ENCODE results near the gene PCMTD2.

DNA sequence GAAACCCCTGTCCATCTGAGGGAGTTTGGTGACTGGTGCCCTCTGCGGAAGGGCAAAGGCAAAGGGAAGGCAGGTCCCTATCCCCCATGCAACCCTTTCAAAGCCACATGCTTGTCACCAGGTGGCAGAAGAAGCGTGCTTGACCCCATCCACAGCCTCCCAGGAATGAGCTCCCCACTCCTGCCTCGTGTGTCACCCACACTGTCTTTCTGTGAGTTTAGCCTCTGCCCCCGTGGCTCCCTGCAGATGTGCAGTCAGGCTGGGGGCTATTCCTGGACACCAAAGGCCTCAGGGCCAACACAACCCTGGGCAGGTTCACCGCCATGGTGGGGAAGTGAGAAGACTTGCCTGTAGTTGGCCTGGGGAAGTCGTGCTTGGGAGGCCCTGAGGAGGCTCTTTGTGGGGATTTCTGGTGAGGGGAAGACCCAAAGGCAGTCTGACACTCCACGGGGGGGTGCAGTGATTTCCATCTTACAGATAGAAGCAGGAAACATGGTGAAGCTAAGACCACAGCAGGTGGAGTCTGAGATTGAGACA is 16.6 kb upstream of the PCMTD2 start:
- no peak for TF ChIP-seq MYBL2 (CRISPR knock-in tag; IDR thresholded peaks at IDR 0.05)
- TF ChIP-seq, protein P1, sequence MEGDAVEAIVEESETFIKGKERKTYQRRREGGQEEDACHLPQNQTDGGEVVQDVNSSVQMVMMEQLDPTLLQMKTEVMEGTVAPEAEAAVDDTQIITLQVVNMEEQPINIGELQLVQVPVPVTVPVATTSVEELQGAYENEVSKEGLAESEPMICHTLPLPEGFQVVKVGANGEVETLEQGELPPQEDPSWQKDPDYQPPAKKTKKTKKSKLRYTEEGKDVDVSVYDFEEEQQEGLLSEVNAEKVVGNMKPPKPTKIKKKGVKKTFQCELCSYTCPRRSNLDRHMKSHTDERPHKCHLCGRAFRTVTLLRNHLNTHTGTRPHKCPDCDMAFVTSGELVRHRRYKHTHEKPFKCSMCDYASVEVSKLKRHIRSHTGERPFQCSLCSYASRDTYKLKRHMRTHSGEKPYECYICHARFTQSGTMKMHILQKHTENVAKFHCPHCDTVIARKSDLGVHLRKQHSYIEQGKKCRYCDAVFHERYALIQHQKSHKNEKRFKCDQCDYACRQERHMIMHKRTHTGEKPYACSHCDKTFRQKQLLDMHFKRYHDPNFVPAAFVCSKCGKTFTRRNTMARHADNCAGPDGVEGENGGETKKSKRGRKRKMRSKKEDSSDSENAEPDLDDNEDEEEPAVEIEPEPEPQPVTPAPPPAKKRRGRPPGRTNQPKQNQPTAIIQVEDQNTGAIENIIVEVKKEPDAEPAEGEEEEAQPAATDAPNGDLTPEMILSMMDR (IDR thresholded peaks at IDR 0.05) = no peak
- no peak for TF ChIP-seq ZNF423 (CRISPR knock-in tag; IDR thresholded peaks at IDR 0.05)
- TF ChIP-seq, protein P2, sequence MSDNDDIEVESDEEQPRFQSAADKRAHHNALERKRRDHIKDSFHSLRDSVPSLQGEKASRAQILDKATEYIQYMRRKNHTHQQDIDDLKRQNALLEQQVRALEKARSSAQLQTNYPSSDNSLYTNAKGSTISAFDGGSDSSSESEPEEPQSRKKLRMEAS (CRISPR knock-in tag; IDR thresholded peaks at IDR 0.05) = no peak
- TF ChIP-seq ETV6 (CRISPR knock-in tag; IDR thresholded peaks at IDR 0.05) = no peak
- TF ChIP-seq FOXJ3 (CRISPR knock-in tag; IDR thresholded peaks at IDR 0.05; ENCODE audit: borderline replicate concordance) = no peak
- TF ChIP-seq NFYB (CRISPR knock-in tag; conservative IDR thresholded peaks at IDR 0.05; ENCODE audit: low read depth) = no peak
- TF ChIP-seq SMAD3 (CRISPR knock-in tag; IDR thresholded peaks at IDR 0.05; ENCODE audit: borderline replicate concordance) = no peak
- TF ChIP-seq, protein P3, sequence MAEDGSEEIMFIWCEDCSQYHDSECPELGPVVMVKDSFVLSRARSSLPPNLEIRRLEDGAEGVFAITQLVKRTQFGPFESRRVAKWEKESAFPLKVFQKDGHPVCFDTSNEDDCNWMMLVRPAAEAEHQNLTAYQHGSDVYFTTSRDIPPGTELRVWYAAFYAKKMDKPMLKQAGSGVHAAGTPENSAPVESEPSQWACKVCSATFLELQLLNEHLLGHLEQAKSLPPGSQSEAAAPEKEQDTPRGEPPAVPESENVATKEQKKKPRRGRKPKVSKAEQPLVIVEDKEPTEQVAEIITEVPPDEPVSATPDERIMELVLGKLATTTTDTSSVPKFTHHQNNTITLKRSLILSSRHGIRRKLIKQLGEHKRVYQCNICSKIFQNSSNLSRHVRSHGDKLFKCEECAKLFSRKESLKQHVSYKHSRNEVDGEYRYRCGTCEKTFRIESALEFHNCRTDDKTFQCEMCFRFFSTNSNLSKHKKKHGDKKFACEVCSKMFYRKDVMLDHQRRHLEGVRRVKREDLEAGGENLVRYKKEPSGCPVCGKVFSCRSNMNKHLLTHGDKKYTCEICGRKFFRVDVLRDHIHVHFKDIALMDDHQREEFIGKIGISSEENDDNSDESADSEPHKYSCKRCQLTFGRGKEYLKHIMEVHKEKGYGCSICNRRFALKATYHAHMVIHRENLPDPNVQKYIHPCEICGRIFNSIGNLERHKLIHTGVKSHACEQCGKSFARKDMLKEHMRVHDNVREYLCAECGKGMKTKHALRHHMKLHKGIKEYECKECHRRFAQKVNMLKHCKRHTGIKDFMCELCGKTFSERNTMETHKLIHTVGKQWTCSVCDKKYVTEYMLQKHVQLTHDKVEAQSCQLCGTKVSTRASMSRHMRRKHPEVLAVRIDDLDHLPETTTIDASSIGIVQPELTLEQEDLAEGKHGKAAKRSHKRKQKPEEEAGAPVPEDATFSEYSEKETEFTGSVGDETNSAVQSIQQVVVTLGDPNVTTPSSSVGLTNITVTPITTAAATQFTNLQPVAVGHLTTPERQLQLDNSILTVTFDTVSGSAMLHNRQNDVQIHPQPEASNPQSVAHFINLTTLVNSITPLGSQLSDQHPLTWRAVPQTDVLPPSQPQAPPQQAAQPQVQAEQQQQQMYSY (CRISPR knock-in tag; IDR thresholded peaks at IDR 0.05) = no peak
- no peak for TF ChIP-seq MXD4 (CRISPR knock-in tag; IDR thresholded peaks at IDR 0.05; ENCODE audit: borderline replicate concordance)

Measured in WTC11 (cell line).